IPS-18a (cell line): ENCODE measurements around the gene MCU.

ENCODE experiments used
- H3K27ac ChIP-seq: one replicate; pipeline ENCODE4 v1.5.1; 2013; ENCODE audit warnings: low read length
- H3K27me3 ChIP-seq: one replicate; pipeline ENCODE4 v1.6.1; 2013; ENCODE audit warnings: mild to moderate bottlenecking, low read length; ENCODE audit not compliant: control insufficient read depth, insufficient read depth
- H3K36me3 ChIP-seq: one replicate; pipeline ENCODE4 v1.6.1; 2013; ENCODE audit warnings: low read depth, low read length; ENCODE audit not compliant: control insufficient read depth
- H3K4me1 ChIP-seq: one replicate; pipeline ENCODE4 v1.6.1; 2013; ENCODE audit warnings: low read depth, low read length; ENCODE audit not compliant: control insufficient read depth
- H3K4me3 ChIP-seq: one replicate; pipeline ENCODE4 v1.5.1; 2013; ENCODE audit warnings: low read length
- H3K9ac ChIP-seq: one replicate; pipeline ENCODE4 v1.6.1; 2013; ENCODE audit warnings: mild to moderate bottlenecking, low read length, moderate library complexity
- H3K9me3 ChIP-seq: one replicate; pipeline ENCODE4 v1.6.1; 2013; ENCODE audit warnings: low read depth, low read length; ENCODE audit not compliant: control insufficient read depth

Gene MCU

DNA sequence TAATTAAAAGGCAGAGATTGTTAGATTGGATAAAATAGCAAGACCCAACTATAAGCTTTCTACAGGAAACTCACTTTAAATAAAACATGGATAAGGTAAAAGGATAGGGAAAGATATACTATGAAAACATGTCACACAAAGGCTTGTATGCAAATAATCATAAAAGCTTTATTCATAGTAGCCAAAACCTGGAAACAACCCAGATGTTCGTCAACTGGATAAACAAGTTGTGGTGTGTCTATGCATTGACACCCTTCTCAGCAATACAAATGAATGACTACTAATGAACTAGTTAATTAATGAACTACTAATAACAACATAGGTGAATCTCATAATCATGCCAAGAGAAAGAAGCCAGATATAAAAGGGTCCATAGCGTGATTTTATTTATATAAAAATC, 163.8 kb downstream of the MCU start:
- peaks cover 5% of the 10 kb centered on the region for H3K36me3 ChIP-seq
- H3K9me3 ChIP-seq = peaks cover 2% of the 10 kb centered on the region
- H3K27me3 ChIP-seq = no peaks in the 10 kb centered on the region
- H3K4me3 ChIP-seq = no peak overlapping the region
- no peak overlapping the region for H3K9ac ChIP-seq
- no peak overlapping the region for H3K27ac ChIP-seq
- H3K4me1 ChIP-seq = no peaks in the 10 kb centered on the region

- Histone ChIP-seq H3K27me3 (no peaks in the 10 kb centered on the region), H3K9ac (no peak overlapping the region), H3K4me1 (no peaks in the 10 kb centered on the region), H3K27ac (no peak overlapping the region), H3K9me3 (no peaks in the 10 kb centered on the region), H3K4me3 (no peak overlapping the region), H3K36me3 (peaks cover 8% of the 10 kb centered on the region)
Measured at GRCh38 chr10:72858067-72858466, 166.1 kb downstream of the MCU start.

DNA sequence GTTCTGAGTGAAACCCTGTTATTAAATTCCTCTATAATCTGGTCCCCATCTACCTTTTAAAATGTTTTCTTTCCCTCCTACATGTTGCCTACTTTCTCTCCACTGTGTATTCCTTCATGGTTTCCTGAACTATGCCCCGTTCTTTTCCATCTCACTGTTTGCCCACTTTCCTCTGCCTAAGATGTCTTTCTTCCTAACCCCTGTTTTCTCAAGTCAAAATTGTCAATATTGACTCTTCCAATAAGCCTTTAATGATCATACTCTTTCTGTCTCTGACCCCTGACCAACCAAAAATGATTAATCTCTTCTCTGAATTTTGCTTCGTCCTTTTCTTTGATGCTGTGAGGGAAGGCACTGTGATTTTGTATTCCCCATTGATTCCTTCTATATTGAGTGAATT, 171.0 kb downstream of the MCU start:
- H3K27ac ChIP-seq = no peak overlapping the region
- peaks cover 8% of the 10 kb centered on the region for H3K36me3 ChIP-seq
- no peaks in the 10 kb centered on the region for H3K9me3 ChIP-seq
- no peaks in the 10 kb centered on the region for H3K27me3 ChIP-seq
- H3K4me1 ChIP-seq = no peaks in the 10 kb centered on the region
- H3K9ac ChIP-seq = no peak overlapping the region
- H3K4me3 ChIP-seq = no peak overlapping the region

DNA sequence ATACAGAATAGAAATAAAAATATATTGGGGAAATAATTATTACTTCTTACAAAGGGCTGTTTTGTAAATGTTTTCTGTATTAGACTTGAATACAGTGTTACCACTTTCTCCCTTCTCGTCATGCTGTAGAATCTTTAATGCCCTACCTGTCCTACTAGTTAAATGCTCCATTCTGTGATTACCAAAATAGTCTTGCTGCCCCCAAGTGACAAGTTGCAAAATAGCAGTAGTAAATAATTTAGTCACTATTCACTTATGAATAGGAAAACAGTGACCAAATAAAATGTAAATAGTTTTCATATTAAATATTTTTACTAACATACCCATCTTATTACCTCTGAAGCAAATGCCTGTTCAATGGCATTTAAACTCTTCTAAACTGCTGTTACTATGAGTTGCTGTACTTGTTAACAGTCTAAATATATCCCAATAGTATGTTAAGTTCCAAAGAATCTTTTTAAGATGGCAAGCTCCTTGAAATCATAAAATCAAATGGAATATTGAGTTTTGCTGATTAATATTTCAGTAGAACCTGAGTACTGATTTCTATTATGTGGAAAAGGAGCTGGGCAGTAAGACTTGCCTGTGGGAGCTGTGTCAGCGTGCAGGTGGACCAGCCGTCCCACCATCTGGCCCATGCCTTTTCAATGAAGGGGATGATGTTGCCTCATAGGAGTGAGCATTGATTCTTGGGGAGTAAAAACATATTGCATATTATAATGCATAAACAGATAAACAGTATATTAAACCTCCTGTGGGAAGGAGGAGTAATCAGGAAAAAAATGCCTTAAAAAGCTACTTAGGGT, 183.5 kb downstream of the MCU start:
- no peak overlapping the region for H3K4me3 ChIP-seq
- H3K9ac ChIP-seq = no peak overlapping the region
- H3K27me3 ChIP-seq = no peaks in the 10 kb centered on the region
- no peak overlapping the region for H3K27ac ChIP-seq
- H3K9me3 ChIP-seq = no peaks in the 10 kb centered on the region
- no peaks in the 10 kb centered on the region for H3K4me1 ChIP-seq
- H3K36me3 ChIP-seq = peaks cover 12% of the 10 kb centered on the region

GRCh38 chr10:72879245-72879644, 187.3 kb downstream of the MCU start:
- Histone ChIP-seq H3K4me3 (no peak overlapping the region), H3K27me3 (no peaks in the 10 kb centered on the region), H3K9me3 (no peaks in the 10 kb centered on the region), H3K27ac (no peak overlapping the region), H3K36me3 (peaks cover 3% of the 10 kb centered on the region), H3K9ac (no peak overlapping the region), H3K4me1 (no peaks in the 10 kb centered on the region)

GRCh38 chr10:72881291-72881690, 189.3 kb downstream of the MCU start:
- Histone ChIP-seq H3K4me3 (no peak overlapping the region), H3K9ac (no peak overlapping the region), H3K4me1 (peaks cover 17% of the 10 kb centered on the region), H3K27me3 (no peaks in the 10 kb centered on the region), H3K27ac (no peak overlapping the region), H3K36me3 (peaks cover 3% of the 10 kb centered on the region), H3K9me3 (no peaks in the 10 kb centered on the region)

- Histone ChIP-seq H3K9me3 (no peaks in the 10 kb centered on the region), H3K9ac (no peak overlapping the region), H3K27ac (no peak overlapping the region), H3K4me3 (no peak overlapping the region), H3K27me3 (no peaks in the 10 kb centered on the region), H3K4me1 (peaks cover 36% of the 10 kb centered on the region), H3K36me3 (peaks cover 3% of the 10 kb centered on the region)
Measured at GRCh38 chr10:72883861-72884260, 191.9 kb downstream of the MCU start.

GRCh38 chr10:72885953-72886352, 194.0 kb downstream of the MCU start:
- H3K36me3 ChIP-seq = peaks cover 3% of the 10 kb centered on the region
- H3K4me1 ChIP-seq = peaks cover 36% of the 10 kb centered on the region
- no peak overlapping the region for H3K4me3 ChIP-seq
- no peaks in the 10 kb centered on the region for H3K27me3 ChIP-seq
- no peak overlapping the region for H3K9ac ChIP-seq
- H3K9me3 ChIP-seq = no peaks in the 10 kb centered on the region
- no peak overlapping the region for H3K27ac ChIP-seq

GRCh38 chr10:72886621-72887020, 194.7 kb downstream of the MCU start:
- H3K9me3 ChIP-seq = no peaks in the 10 kb centered on the region
- H3K27ac ChIP-seq = peak overlapping the region; percentile 54
- peaks cover 3% of the 10 kb centered on the region for H3K36me3 ChIP-seq
- H3K9ac ChIP-seq = peak overlapping the region; percentile 37
- H3K4me3 ChIP-seq = peak overlapping the region; percentile 41
- H3K27me3 ChIP-seq = no peaks in the 10 kb centered on the region
- peaks cover 36% of the 10 kb centered on the region for H3K4me1 ChIP-seq

- Histone ChIP-seq H3K9me3 (no peaks in the 10 kb centered on the region), H3K27ac (peak overlapping the region; percentile 72), H3K4me1 (peaks cover 36% of the 10 kb centered on the region), H3K36me3 (peaks cover 3% of the 10 kb centered on the region), H3K9ac (peak overlapping the region; percentile 37), H3K4me3 (peak overlapping the region; percentile 41), H3K27me3 (no peaks in the 10 kb centered on the region)
Measured at GRCh38 chr10:72887043-72887442, 195.1 kb downstream of the MCU start.

DNA sequence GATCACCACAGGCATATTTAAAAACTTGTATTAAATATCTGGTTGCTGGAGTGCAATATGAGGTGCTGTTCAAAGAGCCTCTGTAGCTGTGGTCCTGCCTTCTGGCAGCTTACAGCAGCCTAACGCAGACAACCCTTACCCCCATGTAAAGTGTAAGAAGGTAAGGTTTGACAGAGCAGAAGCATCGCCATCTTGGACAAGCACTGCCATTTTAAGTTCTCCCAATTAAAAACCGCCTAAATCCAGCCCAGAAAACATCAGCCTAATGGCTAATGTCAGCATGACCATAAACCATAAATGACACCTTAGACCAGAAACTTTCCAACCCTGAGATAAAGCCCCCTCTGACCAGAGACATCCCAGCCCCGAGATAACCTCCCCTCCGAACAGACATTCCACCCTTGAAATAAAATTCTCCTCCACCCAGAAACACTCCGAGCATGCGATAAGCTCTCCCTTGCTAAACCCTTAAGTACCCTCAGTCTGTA, 196.3 kb downstream of the MCU start:
- peaks cover 3% of the 10 kb centered on the region for H3K36me3 ChIP-seq

GRCh38 chr10:72889391-72889831, 197.5 kb downstream of the MCU start:
- no peak overlapping the region for H3K27ac ChIP-seq
- no peak overlapping the region for H3K9ac ChIP-seq
- no peaks in the 10 kb centered on the region for H3K27me3 ChIP-seq
- H3K36me3 ChIP-seq = no peaks in the 10 kb centered on the region
- no peaks in the 10 kb centered on the region for H3K9me3 ChIP-seq
- H3K4me1 ChIP-seq = peaks cover 36% of the 10 kb centered on the region
- H3K4me3 ChIP-seq = no peak overlapping the region

More for the DNA sequence above, 196.3 kb downstream of the MCU start:
- Histone ChIP-seq H3K27ac (no peak overlapping the region), H3K27me3 (no peaks in the 10 kb centered on the region), H3K9me3 (no peaks in the 10 kb centered on the region), H3K4me1 (peaks cover 36% of the 10 kb centered on the region), H3K9ac (no peak overlapping the region), H3K4me3 (no peak overlapping the region)
